ENCODE measurements around the gene CPLX1. TPM values are rescaled to one million over a fixed set of nuclear protein-coding genes. Genes with fewer than 3 reads are reported as not detected.
A peak's percentile ranks its signal among the peaks of the same experiment; 100 is the strongest.

The CPLX1 gene
- polyA plus RNA-seq, 3 donors = not detected

DNA sequence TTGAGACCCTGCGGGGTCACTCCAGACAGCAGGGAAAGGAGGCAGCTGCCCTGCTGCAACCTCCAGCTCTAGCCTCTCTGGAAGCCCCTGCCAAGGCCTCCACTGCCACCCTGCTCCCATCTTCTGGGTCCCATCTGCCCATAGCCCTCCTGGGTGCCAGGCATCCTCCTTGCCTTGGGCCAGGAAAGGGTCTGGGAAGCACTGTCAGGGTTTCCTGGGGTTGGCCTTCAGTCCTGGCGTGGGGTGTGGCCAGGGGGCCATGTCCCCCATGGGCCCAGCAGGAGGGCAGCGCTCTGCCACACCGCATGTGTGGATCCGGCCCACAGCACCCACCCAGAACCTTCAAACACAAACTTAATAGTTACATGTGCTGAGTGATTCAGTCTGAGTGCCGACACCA lies 3.4 kb upstream of the CPLX1 start:
- TF ChIP-seq, protein P1, sequence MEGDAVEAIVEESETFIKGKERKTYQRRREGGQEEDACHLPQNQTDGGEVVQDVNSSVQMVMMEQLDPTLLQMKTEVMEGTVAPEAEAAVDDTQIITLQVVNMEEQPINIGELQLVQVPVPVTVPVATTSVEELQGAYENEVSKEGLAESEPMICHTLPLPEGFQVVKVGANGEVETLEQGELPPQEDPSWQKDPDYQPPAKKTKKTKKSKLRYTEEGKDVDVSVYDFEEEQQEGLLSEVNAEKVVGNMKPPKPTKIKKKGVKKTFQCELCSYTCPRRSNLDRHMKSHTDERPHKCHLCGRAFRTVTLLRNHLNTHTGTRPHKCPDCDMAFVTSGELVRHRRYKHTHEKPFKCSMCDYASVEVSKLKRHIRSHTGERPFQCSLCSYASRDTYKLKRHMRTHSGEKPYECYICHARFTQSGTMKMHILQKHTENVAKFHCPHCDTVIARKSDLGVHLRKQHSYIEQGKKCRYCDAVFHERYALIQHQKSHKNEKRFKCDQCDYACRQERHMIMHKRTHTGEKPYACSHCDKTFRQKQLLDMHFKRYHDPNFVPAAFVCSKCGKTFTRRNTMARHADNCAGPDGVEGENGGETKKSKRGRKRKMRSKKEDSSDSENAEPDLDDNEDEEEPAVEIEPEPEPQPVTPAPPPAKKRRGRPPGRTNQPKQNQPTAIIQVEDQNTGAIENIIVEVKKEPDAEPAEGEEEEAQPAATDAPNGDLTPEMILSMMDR (IDR thresholded peaks at IDR 0.05) = no peak
- H3K27ac ChIP-seq (ENCODE audit: low read depth in 1 of 2, low read length in 2 of 2) = no peak overlapping the region
- H4K20me1 ChIP-seq (ENCODE audit: insufficient read depth, low read length) = no peaks in the 10 kb centered on the region
- H3K27ac Mint-ChIP-seq = no peak overlapping the region
- peaks cover 12 to 14% of the 10 kb centered on the region in 2 donors for H3K9me3 ChIP-seq (replicated peaks in 1 of 2; ENCODE audit: control insufficient read depth in 1 of 2, insufficient read depth in 1 of 2, low read length in 2 of 2)
- no peak overlapping the region for H3K9ac ChIP-seq (ENCODE audit: insufficient read depth, low read length, poor library complexity, severe bottlenecking)
- no peaks in the 10 kb centered on the region for H3K36me3 Mint-ChIP-seq
- intact Hi-C loops (cut with micrococcal nuclease) = no loop called here
- no peak overlapping the region for H3K4me3 ChIP-seq (replicated peaks in 1 of 3; ENCODE audit: low read depth in 2 of 3, low read length in 3 of 3)
- 84% methylated on average over 5 of the region's 6 CpGs for WGBS (ENCODE audit: insufficient coverage)
- no peak for DNase-seq
- H3K4me1 Mint-ChIP-seq = peaks cover 7% of the 10 kb centered on the region
- peaks cover 3 to 17% (median 11%) of the 10 kb centered on the region in 7 donors for H3K9me3 Mint-ChIP-seq
- peaks cover 6 to 11% of the 10 kb centered on the region in 2 donors for H3K4me1 ChIP-seq (ENCODE audit: control insufficient read depth in 1 of 2, insufficient read depth in 2 of 2, low read length in 2 of 2)
- no peaks in the 10 kb centered on the region for H3K36me3 ChIP-seq (replicated peaks in 1 of 2; ENCODE audit: control insufficient read depth in 1 of 2, insufficient read depth in 2 of 2, low read length in 2 of 2)
- H3K4me2 ChIP-seq (replicated peaks; ENCODE audit: extremely low read depth, low read length, poor library complexity, severe bottlenecking) = no peak overlapping the region
- H3K4me3 Mint-ChIP-seq = peak overlapping the region in 1 of 2 donors; percentile 39
- H2AFZ ChIP-seq (ENCODE audit: insufficient read depth, low read depth, low read length, poor library complexity, severe bottlenecking) = no peak overlapping the region
- peaks cover 19 to 47% of the 10 kb centered on the region in 2 donors for H3K27me3 ChIP-seq (ENCODE audit: control insufficient read depth in 2 of 2, insufficient read depth in 2 of 2, low read length in 2 of 2)
- no peaks in the 10 kb centered on the region for H3K79me2 ChIP-seq (ENCODE audit: insufficient read depth, low read length)
- H3K27me3 Mint-ChIP-seq (ENCODE audit: low read depth in 3 of 3) = peaks cover 36 to 68% (median 54%) of the 10 kb centered on the region in 3 donors

DNA sequence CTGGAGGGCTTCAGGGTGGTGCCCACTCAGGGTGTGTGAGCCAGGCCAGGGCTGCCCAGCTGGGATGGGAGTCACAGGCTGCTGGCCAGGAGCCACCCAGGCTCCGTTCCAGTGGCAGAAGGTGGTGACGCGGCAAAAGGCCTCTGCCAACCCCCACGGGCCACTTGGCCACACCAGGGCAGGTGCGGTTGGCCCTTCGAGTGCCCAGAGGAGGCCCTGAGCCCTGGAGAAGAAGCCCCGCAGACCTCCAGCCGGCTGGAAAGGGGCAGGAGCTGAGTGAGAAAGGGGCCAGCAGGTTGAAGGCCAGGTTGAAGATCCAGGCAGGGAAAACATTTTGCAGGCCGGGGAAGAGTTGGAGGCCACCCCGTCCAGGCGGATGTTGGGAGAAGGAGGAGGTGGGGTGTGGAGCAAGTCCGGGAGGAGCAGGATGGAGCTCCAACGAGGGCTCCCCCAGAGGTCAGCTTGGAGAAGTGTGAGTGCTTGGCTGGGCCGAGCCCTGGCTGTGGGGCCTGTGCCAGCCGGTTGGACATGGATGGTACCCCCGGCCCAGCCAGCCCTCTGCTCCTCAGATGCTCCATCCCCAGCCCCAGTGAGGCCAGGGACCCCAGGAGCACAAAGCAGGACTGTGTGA lies 2.8 kb upstream of the CPLX1 start:
- intact Hi-C loops (cut with micrococcal nuclease) = no loop called here
- Mint-ChIP-seq H3K27me3 (ENCODE audit: low read depth in 3 of 3) (peaks cover 39 to 72% (median 59%) of the 10 kb centered on the region in 3 donors), H3K9me3 (peaks cover 3 to 17% (median 11%) of the 10 kb centered on the region in 7 donors), H3K27ac (no peak overlapping the region), H3K36me3 (no peaks in the 10 kb centered on the region), H3K4me1 (peaks cover 7% of the 10 kb centered on the region), H3K4me3 (peak overlapping the region in 1 of 2 donors; percentile 52)
- no peak overlapping the region for H2AFZ ChIP-seq (ENCODE audit: insufficient read depth, low read depth, low read length, poor library complexity, severe bottlenecking)
- H3K27ac ChIP-seq (ENCODE audit: low read depth in 1 of 2, low read length in 2 of 2) = no peak overlapping the region
- H3K9ac ChIP-seq (ENCODE audit: insufficient read depth, low read length, poor library complexity, severe bottlenecking) = no peak overlapping the region
- no peaks in the 10 kb centered on the region for H4K20me1 ChIP-seq (ENCODE audit: insufficient read depth, low read length)
- peaks cover 14 to 16% of the 10 kb centered on the region in 2 donors for H3K9me3 ChIP-seq (replicated peaks in 1 of 2; ENCODE audit: control insufficient read depth in 1 of 2, insufficient read depth in 1 of 2, low read length in 2 of 2)
- H3K4me1 ChIP-seq (ENCODE audit: control insufficient read depth in 1 of 2, insufficient read depth in 2 of 2, low read length in 2 of 2) = peaks cover 6 to 10% of the 10 kb centered on the region in 2 donors
- H3K4me2 ChIP-seq (replicated peaks; ENCODE audit: extremely low read depth, low read length, poor library complexity, severe bottlenecking) = no peak overlapping the region
- no peak for DNase-seq
- no peak overlapping the region for H3K4me3 ChIP-seq (replicated peaks in 1 of 3; ENCODE audit: low read depth in 2 of 3, low read length in 3 of 3)
- no peaks in the 10 kb centered on the region for H3K36me3 ChIP-seq (replicated peaks in 1 of 2; ENCODE audit: control insufficient read depth in 1 of 2, insufficient read depth in 2 of 2, low read length in 2 of 2)
- H3K27me3 ChIP-seq (ENCODE audit: control insufficient read depth in 2 of 2, insufficient read depth in 2 of 2, low read length in 2 of 2) = peaks cover 24 to 53% of the 10 kb centered on the region in 2 donors
- no peaks in the 10 kb centered on the region for H3K79me2 ChIP-seq (ENCODE audit: insufficient read depth, low read length)
- 67% methylated on average over 16 of the region's 16 CpGs for WGBS (ENCODE audit: insufficient coverage)
- TF ChIP-seq, protein P1 (IDR thresholded peaks at IDR 0.05) = no peak
